HG02571 (cell line): Measurements from ENCODE around the gene PARP16.

Experiments used
- ATAC-seq: cut with Tn5 transposase; IDR thresholded peaks from one replicate; pipeline ENCODE4 v1.9.1; 2021; ENCODE audit warnings: mild to moderate bottlenecking, moderate library complexity; ENCODE audit not compliant: unreplicated experiment

PARP16 gene, protein sequence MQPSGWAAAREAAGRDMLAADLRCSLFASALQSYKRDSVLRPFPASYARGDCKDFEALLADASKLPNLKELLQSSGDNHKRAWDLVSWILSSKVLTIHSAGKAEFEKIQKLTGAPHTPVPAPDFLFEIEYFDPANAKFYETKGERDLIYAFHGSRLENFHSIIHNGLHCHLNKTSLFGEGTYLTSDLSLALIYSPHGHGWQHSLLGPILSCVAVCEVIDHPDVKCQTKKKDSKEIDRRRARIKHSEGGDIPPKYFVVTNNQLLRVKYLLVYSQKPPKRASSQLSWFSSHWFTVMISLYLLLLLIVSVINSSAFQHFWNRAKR

DNA sequence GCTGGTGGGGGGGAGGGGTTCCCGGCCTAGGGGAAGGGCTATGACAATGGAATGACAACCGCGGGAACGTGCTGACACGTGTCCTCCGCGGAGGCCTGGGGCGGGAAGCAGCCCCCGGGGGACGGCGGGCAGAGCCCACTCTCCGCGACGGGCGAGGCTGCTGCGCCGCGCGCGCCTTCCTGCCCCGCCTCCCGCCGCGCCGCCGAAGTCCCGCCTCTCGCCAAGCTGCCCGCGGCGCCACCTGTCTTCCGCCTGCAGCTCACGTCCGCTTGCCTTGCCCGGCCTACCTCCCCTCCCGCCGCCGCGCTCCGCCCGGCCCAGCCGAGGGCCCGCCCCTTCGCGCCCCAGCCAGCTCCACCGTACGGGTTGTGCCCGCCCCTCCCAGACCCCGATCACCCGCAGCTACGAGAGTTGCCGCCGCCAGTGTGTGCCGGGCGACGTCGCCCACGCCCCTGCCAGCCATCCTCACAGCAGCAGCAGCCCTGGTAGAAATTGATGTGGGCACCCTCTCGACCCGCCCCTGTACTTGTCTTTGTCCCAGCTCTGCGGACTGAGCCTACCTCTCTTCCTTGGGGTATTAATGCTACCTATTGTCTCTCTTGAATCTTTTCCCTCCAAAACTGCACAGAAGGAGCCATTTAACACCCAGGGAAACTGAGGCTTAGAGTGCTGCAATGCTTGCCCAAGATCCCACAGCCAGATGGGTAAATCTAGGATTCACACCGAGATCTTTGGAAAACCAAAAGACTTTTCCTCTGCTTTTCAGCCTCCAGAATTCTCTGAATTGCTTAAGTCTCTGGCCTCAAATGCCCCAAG is at the start of gene PARP16:
Gene PARP16, minus strand, starts transcription at position 180 of the 816 bp plus-strand sequence. CDS start 457 bp downstream, outside the sequence.
- ATAC-seq = peak; percentile 87

DNA sequence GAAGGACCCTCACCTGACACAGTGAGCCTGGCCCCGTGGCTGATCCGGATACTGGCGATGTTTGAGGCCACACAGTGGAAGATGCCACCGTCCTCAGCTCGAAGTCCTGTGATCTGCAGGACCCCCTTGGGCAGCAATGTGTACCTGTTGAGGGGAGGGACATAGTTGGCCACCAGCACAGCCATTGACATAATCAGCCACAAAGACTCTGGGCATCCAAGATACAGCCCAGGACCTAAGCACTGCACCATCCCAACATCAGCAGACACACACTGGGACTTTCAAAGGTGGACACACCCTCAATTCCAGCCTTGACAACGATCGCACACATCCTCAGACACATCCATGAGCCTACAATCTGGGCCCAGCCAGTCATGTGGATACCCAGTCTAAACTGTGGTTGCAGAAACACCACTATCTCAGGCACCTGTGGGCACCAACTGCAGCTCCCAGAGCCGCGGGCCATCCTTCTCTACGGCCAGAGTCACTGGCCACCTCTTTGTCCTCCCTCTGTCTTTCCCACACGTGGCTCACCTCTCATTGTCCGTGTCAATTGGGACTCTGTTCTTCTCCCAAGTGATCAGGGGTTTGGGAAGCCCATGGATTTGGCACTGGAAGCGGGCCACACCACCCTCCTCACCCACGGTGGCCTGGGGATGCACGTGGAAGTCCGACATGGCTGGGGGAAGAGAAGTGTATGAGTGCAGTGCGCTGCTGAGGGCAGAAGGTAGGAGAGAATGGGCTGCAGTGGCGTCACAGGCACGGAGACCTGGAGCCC is 48.8 kb upstream of the PARP16 start:
- no peak for ATAC-seq

DNA sequence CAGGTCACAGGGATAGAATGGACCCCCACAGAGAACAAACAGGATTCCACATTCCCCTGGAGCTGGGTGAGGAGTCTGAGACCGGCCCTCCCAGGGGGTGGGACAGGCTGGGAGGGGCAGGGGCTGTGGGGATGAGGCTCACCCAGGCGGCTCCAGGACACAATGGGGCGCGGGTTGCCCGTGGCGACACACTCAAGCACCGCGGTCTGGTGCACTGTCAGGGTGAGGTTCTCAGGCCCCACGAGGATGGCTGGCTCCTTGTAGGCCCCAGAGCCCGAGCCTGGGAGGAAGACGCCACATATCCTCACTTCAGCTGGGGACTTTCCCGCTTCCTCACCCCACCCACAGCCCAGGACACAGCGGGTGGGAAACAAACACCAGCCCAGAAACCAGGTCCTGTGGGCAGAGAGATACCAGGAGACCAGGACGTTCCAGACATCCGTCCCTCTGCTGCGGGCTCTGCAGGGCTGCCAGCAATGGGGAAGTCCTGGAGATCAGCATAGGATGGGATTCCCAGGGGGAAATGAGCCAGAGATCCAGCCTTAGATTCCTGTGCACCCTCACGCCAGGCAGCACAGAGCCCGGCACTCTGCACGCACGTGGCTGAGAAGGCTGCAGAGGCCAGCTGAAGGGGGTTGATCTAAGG is 48.0 kb upstream of the PARP16 start:
- no peak for ATAC-seq

- no peak for ATAC-seq
Observed at GRCh38 chr15:65333856-65334255, 47.2 kb upstream of the PARP16 start.

DNA sequence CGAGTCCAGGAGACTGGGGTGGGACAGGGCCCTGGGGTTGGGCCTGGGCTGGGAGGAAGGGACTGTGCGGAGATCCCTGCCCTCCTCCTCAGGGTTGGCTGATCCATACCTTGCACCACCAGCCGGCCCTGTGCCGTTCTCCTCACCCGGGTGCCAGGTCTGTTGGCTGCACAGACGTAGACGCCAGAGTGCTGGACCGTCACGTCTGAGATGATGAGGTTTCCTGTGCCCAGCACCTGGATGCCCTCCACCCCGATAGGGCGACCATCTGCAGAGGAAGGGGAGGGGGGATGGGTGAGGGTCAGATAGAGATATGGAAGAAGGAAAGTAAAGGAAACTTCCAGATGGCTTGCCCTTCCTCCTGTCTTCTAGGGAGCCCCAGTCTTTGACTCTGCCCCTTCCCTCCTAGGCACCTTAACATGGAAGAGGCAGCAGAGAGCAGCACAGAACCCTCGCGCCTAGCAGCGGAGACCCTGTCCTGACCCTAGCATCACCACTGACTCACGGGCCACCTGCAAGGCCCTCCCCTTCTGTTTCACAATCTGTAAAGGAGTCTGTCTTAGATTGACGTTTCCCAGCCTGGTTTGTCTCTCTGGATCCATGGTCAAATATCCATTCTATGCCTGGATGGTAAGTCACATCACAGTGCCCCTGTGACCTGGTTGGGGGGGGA is 46.6 kb upstream of the PARP16 start:
- no peak for ATAC-seq

- no peak for ATAC-seq
Observed at GRCh38 chr15:65332391-65333147, 45.9 kb upstream of the PARP16 start.

GRCh38 chr15:65331811-65332210 is 45.1 kb upstream of the PARP16 start:
- no peak for ATAC-seq

DNA sequence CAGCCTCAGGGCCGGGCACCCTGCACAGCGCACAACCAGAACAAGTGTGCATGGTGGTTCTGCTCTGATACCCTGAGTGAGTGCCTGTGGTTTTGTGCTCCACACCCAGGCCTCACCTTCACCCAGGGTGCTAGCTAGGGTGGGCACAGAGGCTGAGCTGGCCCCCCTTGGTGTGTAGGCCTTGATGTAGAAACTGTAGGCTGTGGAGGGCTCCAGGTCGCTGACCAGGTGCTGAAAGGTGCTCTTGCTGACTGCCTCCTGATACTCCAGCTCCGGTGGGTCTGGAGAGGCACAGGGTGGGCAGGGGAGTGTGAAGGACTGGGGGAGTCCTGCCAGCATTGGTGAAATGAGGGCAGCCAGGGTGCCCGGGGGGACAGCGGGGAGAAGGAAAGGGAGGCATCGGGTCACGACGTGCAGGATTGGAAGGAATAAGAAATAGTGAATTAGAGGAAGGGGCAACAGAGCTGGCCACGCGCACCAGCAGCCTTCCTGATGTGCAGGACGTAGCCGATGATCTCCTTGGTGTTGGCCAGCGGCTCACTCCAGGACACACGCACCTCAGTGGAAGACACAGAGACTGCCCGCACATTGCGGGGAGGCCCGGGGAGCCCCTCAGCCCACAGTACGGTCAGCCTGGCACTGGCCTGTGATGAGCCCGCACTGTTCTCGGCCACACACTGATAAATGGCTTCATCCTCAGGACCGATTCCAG is 44.4 kb upstream of the PARP16 start:
- ATAC-seq = no peak

DNA sequence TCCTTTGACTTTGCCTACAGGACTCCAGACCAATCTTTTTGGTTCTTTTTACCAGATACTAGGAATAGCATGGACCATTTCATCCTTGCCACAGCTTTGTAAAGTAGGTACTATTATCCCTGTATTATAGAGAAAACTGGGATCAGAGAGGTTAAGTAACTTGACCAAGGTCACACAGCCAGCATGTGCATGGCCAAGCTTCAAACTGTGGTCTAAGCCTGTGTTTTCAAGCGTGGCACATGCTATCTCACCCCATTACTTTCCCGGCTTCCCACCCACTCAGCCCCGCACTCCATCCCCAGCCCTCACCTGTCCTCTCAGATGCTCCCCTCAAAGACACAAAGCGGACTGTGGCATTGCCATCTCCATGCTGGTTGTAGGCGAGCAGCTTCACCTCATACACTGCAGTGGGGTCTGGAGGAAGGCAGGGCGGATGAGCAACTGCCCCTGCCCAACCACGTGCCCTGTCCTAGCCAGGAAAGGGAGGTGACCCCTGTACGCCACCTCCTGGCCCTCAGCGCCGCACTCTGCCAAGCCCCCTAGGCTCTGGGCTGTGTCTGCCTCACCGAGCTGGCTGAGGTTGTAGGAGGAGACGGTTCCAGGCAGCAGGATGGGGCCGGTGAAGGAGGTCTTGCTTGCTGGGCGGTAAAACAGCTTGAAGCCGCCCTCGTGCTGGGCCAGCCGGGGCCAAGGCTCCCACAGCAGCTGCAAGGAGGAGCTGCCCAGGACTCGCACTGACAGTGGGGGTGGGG is 43.5 kb upstream of the PARP16 start:
- ATAC-seq = no peak

DNA sequence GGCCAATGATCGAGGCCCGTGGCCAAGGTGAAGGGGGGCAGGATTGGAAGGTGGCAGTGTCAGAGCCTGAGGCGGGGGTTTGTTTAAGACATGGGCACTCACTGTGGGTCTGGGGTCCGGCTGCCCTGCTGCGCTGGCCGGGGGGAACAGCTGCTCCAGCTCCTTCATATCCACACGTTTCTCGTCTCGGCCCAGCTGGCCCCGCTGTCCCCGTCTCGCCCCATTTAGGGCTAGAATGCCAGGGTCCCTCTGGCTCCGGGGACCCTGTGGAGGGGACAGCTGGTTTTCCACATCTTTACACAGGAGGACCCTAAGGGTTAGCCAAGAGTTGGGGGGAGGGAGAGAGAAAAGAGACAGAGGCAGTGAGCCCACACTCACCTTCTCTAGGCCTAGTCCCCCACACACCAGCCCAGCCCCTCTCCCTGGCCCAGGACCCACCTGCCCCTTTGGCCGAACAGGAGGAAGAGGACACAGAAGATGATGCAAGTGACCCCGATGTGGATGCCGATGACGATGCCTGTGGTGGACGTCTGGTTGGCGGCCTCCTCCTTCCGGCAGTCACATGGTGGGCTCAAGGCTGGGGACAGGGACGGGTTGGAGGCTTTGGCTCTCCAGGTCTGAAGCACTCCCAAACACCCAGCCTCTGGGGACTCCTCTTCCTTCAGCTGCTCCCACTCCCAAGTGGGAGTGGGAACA is 42.8 kb upstream of the PARP16 start:
- no peak for ATAC-seq

- no peak for ATAC-seq
Observed at GRCh38 chr15:65328506-65329287, 42.0 kb upstream of the PARP16 start.

DNA sequence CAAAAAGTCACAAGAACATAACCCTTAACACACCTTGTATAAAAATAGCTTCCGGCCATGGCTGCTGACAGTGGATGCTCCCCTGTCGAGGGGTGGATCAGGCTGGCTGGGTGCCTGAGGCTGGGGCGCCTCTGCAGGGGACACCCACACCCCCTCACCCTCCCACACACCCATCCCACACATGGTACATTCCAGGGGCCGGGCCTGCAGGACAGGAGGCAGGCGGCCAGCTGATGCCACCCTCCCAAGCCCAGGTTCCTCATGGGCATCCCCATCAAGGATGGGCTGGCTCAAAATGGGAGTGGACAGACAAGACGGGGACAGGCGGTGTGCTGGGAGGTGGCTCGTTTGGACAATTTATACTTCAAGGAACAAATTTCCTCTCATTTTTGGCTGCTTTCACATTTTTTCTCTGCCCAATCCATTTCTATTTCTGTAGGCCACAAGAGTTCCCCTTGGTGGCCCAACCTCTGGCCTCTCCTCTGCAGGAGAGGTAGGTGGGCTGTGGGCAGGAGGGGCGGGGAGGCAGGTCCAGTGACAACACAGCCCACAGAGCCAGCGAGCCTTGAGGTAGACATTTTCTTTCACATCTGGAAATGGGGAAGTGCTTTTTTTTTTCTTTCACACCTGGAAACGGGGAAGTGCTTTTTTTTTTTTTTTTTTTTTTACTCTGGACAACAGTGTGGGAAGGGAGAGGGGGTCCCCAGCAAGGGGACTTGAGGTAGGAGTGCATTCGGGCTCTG is 41.1 kb upstream of the PARP16 start:
- no peak for ATAC-seq

DNA sequence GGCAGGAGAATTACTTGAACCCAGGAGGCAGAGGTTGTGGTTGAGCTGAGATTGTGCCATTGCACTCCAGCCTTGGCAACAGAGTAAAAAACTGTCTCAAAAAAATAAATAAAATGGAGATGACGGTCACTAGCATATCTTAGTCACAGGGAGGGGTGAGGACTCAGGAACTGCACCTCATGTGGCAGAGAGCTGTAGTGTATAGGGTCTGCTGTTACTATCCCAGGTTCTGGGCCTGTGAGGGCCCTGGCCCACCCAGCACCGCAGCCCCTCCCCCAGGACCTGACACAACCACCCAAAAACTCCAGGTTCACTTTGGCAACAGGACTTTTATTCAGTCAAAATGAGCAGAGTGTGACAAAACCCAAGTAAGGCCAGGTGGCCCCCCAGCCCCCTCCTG is 40.1 kb upstream of the PARP16 start:
- no peak for ATAC-seq

DNA sequence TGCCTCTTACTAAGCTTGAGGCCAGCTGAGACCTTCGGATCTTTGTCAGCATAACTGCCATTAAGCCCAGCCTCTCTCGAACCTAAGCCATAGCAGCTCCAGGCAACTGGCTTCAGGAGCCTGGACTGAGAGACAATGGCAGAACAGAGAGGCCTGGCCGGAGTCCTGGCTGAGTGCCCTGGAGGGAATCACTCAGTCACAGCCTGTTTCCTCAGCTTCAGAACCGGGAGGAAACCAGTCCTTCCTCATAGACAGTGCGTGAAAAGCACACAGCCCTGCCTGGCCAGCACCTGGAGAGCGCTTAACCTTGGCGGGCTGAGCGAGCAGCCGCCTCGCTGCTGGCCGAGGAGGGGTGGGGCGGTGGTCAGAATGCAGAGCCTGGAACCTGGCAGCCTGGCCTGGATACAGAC is 39.4 kb upstream of the PARP16 start:
- ATAC-seq = no peak

DNA sequence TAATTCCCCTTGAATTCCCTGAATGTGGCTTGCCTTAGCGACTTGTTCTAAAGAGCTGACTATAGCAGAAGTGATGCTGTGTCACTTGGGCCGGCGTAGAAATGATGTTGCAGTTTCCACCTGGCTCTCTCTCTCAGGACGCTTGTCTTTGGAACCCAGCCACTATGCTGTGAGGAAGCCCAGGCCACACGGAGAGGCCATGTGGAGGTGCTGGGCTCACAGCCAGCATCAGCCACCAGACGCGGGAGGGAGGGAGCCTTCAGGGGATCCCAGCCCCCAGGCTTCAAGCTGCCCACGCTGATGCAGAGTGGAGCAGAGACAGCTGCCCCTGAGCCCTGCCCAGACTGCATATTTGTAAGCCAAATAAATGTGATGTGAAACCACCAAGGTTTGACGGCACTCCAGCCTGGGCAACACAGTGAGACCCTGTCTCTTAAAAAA is 36.4 kb upstream of the PARP16 start:
- ATAC-seq = no peak

GRCh38 chr15:65318870-65319356 is 32.2 kb upstream of the PARP16 start:
- no peak for ATAC-seq
